Lower leg skin (tissue), 3 donors: ENCODE data around the gene KCTD8.

Source experiments
- CTCF ChIP-seq, 3 donors: fragments of 450-650 bp; IDR thresholded peaks; one replicate each; pipeline ENCODE4 v1.5.1; 2016; ENCODE audit warnings: antibody characterized with exemption in 3 of 3, mild to moderate bottlenecking in 3 of 3, moderate library complexity in 2 of 3
- POLR2A ChIP-seq, 2 donors: fragments of 450-650 bp; IDR thresholded peaks; one replicate each; pipeline ENCODE4 v1.6.1; 2016 to 2017; ENCODE audit warnings: antibody characterized with exemption in 2 of 2, mild to moderate bottlenecking in 1 of 2, moderate library complexity in 1 of 2

- no peak for TF ChIP-seq CTCF (IDR thresholded peaks at IDR 0.05)
- no peak for TF ChIP-seq POLR2A (IDR thresholded peaks at IDR 0.05)
These were observed 302.1 kb downstream of the KCTD8 start for GRCh38 chr4:44146516-44146915.
